M059J (cell line): ENCODE data around the gene CA11. TPM values are rescaled to one million over a fixed set of nuclear protein-coding genes. Genes with fewer than 3 reads are reported as not detected.
"Not testable (repeated sequence)": the region's sequence is repeated elsewhere in the genome, so short reads cannot be mapped to it uniquely, and the experiment has no call there.

Experiments used
- DNase-seq: peaks from one replicate; pipeline ENCODE4 v3.0.0-alpha.2; 2012; ENCODE audit warnings: low read depth
- total RNA-seq: library from RNA; depleted of rRNA; stranded (reverse); fragments of >200 nt; shearing (Covaris generic); gene quantifications from 2 replicates; pipeline ENCODE4 v1.2.3, GENCODE V29; 2014

Gene CA11
- total RNA-seq, 1 experiment from 2014 or later: 5.1 TPM

DNA sequence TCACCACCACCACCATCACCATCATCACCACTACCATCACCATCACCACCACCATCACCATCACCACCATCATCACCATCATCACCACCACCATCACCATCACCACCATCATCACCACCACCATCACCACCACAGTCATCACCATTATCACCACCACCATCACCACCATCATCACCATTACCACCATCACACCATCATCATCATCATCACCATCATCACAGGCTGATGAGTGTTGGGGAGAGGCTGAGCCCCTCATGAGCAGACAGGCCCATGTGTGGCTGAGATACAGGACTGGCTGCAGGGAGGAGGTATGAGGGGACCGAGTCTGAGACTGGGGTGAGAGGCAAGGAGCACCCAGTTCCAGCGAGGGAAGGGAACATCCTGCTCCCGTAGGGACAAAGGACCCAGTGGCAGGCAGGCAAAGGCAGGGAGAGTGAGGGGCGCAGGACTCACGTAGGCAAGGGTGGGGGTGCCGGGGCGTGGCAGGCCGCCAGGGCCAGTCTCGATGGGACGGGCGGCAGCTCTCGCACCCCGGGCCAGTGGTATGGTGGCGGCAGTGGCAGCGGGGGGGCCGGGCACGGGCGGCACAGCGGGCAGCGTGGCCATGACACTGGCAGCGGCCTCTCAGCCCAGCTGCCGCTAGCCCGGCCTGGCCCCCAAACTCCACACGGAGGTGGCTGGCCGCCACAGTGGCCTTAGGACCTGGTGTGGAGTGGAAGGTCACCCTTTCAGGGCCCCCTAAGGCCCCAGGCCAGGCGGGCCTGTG lies 24.1 kb upstream of the CA11 start:
- no peak for DNase-seq

DNA sequence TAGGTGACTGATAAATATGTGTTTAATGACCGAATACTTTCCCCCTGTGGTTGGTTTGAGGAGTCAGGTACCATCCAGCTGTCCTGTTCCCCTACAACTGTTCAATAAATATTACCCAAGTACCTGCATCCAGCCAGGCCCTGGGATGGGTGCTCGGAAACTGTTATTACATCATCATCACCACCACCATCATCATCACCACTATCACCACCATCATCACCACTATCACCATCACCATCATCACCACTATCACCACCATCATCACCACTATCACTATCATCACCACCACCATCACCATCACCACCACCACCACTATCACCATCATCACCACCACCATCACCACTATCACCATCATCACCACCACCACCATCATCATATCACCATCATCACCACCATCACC lies 22.8 kb upstream of the CA11 start:
- DNase-seq: no peak

DNA sequence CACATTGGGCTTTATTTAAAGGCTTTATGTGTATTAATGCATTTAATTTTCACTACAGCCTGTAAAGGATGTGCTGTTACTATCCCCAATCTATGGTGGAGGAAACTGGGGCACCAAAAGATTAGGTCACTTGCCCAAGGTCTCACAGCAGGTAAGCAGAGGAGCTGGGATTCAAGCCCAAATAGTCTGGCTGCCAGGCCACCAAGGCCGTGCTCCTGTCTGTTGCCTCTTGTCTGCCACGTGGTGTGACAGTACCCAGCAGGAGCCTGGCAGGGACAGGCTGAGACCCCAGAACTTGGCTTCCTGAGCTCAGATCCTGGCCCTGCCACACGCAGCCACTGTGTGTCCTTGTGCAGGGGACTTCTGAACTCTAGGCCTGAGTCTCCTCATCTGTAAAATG lies 22.3 kb upstream of the CA11 start:
- DNase-seq: no peak

DNA sequence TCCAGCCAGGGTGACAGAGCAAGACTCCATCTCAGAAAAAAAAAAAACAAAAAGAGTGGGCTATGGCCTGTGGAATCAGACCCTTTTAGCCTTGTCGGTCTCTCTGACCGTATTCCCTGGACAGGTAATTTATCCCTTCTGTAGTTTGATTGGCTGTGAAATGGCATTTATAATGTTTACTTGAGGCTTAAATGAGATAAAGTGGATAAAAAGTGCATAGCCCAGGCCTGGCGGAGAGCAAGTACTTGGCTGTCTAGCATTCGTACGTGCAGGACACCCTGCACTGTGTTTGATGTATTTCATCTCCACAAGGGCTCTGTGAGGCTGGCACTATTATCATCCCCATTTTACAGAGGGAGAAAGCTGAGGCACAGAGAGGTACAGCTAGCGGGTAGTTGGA lies 19.8 kb upstream of the CA11 start:
- DNase-seq: no peak

DNA sequence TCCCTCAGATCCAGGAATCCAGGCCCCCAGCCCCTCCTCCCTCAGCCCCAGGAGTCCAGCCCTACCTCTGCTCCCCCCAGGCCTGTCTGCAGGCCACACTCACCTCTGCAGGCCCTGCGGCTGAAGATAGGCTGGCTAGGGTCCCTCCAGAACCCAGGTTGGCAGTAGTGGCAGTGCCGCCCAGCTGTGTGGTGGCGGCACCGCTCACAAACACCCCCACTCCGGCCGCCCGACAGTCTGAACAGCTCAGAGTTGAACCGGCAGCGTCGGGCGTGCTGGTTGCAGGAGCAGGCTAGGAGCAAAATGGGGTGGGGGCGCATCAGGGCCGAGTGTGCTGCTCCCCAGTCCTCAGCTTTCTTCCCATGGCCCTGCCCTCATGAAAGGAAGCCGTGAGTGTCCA lies 18.5 kb upstream of the CA11 start:
- DNase-seq: no peak

DNA sequence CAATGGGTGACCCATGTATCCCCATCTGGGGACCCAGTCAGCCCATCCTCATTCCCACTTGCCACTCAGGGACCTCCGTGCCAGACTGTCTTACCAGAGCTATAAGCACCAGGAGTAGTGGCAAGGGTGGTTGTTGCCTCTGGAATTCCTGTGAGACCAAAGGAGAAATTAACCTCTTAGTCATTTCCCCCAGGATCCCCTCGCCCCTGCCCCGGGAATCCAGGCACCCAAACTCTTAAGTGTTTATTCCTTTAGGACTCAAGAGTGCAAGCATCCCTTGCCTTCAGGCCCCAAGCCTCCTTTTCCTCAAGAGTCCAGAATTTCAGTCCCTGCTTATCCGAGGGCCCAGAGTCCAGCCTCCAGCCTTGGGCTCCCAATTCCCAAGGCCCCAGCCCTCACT lies 17.7 kb upstream of the CA11 start:
- DNase-seq: no peak

DNA sequence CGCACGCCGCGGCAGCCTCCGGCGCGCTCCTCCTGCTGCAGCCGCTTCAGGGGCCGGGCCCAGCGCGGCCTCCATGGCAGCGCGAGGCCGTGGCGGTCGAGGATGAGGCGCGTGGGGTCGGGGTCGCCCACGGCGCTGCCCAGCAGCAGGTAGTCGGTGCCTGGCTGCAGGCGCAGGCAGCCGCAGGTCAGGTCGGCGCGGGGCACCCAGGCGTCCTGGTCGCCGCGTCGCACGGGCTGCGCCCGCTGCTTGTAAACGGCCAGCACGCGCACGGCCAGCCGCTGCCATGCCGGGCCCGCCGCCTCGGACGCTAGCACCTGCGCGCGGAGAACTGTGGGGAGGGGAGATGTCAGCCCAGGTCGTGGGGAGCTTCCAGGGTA lies 15.7 kb upstream of the CA11 start:
- DNase-seq: no peak

DNA sequence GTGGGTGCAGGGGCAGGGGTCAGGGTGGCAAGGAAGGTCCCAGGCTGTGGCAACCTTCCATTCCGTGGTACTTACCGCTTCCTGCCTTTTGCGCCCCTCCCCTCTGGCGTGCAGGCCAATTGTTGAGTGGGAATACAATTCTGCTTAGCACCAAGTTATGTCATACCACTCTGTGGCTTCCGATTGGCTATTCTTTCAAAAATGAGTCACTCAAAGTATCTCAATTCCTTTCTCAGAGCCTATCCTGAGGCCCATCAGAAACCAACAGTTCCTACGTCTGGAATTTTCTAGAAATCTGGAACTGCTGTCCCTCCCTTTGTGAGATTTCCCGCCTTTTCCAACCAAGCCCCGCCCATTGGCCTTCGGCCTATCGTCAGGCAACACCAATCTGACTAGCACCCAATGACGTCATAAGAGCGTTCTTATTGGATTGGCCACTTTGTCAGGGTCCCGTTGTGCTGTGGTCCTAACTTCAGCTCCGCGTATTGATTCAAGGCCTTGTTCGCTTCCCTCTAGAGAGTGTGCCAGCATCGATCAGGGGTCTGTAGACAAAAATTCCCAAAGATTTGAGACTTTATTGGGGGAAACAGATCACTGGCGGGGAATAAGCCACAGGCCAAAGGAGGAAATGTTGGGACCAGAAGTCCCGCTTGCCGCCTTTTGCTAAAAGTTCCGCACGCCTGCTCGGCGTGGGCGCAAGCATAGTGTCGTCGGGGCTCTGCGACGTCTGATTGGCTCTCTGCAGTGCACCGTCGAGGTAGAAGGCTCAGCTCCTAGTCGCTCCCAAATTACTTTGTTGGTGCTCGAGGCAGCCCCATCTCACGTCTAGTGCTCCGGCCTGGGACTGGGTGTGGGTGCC lies 15.1 kb upstream of the CA11 start:
- peak; percentile 91 for DNase-seq

DNA sequence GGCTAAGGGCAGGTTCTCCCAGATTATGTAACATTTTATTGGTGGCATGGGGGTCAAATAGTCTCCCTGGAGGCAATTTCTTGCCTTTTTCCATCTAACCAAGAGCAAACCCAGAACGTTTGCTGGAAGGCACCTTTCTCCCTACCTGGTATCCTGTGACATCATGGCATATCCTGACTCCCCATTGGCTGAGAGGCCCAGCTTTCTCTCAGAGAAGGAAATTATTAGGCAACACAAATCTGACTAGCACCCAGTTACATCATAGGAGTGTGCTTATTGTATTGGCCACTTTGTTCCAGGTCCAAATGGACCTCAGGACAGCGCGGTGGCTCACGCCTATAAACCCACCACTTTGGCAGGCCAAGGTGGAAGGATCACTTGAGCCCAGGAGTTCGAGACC lies 13.8 kb upstream of the CA11 start:
- peak; percentile 53 for DNase-seq

DNA sequence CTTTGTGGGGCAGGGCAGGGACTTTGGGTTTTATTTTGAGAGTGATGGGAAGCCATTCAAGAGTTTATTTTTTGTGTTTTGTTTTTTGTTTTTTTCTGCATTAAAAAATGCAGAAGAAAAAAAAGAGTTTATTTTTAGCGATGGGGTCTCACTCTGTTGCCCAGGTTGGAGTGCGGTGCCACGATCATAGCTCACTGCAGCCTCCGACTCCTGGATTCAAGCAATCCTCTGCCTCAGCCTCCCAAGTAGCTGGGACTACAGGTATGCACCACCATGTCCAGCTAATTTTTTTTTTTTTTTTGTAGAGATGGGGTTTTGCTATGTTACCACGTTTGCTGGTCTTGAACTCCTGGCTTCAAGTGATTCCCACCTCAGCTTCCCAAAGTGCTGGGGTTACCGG lies 12.5 kb upstream of the CA11 start:
- no peak for DNase-seq

DNA sequence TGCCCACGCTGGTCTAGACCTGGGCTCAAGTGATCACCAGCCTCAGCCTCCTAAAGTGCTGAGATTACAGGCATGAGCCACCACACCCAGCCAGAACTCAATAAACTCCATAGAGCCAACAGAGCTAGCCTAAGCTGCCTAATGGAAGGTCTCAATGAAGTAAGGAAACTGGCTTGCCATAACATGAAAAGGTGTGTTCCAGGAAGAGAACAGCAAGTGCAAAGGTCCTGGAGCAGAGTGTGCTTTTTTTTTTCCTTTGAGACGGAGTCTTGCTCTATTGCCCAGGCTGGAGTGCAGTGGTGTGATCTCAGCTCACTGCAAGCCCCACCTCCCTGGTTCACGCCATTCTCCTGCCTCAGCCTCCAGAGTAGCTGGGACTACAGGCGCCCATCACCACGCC lies 11.8 kb upstream of the CA11 start:
- not testable (repeated sequence) for DNase-seq

DNA sequence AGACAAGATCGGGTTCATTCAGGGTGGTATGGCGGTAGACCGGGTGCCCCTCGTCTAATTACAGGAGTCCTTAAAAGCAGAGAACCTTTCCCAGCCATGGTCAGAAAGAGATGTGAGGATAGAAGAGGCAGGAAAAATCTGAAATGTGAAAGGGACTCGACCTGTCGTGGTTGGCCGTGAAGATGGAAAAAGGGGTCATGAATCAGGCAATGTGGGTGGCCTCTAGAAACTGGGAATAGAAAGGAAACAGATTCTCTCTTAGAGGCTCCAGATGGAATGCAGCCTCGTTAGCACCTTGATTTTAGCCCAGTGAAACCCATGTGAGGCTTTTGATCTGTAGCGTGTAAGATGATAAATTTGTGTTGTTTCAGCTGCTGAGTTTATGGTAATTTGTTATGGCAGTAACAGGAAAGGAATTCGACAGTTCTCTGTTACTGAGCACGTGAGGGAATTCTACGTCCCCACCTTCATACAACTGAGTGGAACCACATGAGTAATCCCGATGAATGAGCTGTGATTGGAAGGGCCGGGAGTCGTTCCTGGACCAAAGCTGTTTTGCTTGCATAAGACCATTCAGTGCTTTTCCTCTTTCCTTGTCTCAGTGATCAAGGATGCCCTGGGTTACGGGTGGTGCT lies 11.0 kb upstream of the CA11 start:
- peak; percentile 89 for DNase-seq

DNA sequence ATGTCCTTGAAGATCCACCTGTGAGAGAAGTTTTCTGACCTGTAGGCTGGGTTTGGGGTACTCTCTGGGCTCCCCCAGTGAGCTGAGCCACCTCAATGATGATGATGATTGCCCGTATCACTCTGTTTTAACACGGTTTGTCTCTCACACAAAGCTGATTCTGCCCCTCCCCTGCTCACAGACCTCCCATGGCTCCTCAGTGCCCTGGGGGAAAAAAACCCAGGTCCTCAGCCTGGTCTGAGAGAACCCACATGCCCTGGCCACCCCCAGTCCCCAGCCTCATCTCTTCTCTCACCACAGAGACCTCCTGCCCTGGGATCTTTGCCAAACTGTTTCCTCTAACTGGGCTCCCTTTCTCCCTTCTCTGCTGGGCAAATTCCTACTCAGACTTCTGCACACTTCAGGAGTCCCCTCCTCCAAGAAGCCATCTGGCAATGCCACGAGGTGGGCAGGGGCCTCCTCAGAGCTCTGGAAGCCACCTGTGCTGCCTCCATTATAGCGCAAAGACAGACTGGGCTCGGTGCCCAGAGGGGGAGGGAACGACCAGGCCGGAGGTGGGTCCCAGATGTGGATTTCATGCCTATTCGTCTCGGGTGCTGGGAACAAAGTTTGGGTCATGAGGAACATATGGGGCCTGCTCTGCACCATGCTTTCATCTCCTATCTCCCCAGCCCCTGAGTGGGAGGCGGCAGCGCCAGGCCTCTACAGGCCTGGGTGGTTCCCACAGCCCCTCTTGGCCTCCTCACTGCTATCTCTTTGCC lies 8.5 kb upstream of the CA11 start:
- DNase-seq: no peak

DNA sequence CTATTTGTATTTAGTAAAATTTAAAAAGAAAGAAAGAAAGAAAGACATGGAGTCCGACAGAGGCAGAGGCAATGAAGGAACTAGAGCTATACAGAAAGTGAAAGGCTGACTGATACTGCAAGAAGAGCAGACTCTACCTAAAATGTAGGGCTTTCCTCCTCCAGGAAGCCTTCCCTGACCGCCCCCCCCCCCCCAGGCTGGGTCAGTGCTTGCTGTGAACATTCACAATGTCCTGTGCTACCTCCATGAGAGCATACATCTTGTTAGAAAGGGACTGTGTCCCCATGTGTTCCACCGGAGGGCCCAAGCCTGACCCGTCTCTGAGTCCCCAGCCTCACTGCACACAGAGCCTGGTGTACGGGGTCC lies 5.7 kb upstream of the CA11 start:
- no peak for DNase-seq

DNA sequence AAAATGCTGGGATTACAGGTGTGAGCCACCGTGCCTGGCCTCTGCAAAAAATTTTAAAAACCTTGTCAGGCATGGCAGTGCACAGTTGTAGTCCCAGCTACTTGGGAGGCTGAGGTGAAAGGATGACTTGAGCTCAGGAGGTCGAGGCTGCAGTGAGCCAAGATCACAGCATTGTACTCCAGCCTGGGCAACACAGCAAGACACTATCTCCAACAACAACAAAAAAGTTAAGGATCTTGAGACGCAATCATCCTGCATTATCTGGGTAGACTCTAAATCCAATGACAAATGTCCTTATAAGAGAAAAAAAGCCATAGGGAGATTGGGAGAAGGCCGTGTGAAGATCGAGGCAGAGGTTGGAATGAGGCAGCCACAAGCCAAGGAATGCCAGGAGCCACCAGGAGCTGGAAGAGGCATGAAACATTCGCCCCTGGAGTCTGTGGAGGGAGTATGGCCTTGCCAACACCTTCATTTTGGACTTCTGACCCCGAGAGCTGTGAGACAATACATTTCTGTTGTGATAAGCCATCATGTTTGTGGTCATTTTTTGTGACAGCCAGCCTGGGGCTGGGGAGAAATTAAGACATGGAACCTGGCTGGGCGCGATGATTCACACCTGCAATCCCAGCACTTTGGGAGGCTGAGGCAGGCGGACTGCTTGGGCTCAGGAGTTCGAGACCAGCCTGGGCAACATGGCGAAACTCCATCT lies 5.1 kb upstream of the CA11 start:
- DNase-seq: no peak

DNA sequence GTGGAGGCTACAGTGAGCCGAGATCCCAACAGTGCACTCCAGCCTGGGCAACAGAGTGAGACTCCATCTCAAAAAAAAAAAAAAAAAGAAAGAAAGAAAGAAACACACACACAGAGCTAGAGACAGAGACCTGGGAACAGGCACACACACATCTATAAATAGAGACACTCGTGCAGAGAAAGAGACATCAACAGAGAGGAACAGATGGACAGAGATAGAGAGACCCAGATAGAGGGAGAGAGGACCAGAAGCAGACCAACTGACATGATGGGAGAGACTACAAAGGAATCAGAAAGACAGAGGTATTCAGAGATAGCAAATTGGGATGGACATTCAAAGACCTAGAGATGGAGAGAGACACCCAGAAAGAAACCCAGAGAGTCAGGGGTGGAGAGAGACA lies 2.1 kb upstream of the CA11 start:
- DNase-seq: no peak

DNA sequence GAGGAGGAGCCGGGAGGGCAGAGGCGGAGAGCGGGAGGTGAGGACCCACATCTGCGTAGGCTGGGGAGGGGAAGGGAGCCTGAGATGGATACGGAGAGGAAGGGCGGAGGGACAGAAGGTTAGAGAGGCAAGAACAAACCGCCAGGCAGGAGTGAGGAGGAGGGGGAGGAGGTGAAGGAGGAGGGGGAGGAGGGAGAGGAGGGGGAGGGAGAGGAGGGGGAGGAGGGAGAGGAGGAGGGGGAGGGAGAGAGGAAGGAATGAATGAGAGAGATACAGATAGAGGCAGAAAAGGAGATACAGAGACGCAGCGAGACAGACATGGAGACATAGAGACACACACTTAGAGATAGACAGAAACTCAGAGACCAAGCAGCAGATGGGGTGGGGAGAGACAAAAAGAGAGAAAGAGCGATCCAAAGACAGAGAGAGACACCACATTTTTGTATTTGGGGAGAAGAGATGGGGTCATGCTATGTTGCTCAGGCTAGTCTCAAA lies 782 bp upstream of the CA11 start:
- DNase-seq: no peak

DNA sequence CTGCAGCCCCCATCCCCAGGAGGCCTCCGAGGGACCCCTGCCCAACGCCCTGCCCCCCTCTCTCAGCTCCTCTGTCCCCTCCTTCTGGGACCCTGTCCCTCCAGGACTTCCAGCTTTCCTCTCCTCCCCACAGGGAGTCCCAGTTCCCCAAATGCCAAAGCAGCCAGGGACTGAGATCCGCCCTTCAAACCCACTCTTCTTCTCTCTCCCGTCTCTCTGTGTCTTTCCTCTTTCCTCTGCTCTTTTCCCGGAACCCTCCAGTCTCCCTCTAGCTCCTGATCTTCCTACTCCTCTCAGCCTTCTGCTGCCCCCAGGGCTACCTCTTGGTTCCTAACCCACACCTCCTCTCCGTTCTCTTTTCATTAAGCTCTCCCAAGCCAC lies 377 bp downstream of the CA11 start:
- no peak for DNase-seq

DNA sequence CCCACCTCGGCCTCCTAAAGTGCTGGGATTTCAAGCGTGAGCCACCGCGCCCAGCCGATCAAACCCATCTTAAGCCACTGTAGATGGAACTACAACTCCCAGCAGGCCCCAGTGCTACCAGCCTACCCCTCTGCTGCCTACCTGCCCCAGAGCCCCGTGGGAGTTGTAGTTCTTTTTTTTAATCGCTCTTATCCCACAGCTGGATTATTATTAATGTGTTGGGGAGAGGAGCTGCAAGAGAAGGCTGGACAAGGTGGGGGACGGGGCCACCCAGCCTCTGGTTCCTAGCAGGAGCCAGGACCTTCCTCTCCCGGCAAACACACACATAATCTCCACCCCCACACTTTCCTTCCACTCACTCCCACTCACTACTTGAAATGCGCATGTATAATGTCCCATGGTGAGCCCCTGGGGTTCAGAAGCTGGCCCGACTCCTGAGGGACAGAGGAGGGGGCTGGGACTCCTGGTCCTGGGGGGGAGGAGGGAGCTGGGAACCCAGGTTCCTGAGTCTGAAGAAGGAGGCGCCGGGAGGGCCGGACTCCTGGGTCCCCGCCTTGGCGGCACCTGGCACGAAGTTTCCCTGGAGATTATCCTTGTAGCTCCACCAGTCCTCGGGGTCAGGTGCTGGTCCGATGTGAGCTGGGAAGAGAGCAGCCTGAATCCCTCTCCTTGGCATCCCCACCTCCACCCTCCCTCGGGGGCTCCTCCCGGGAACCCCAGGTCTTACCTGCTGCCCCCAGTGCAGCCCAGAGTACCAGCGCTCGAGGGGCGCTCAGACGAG lies 958 bp downstream of the CA11 start:
- peak; percentile 73 for DNase-seq

DNA sequence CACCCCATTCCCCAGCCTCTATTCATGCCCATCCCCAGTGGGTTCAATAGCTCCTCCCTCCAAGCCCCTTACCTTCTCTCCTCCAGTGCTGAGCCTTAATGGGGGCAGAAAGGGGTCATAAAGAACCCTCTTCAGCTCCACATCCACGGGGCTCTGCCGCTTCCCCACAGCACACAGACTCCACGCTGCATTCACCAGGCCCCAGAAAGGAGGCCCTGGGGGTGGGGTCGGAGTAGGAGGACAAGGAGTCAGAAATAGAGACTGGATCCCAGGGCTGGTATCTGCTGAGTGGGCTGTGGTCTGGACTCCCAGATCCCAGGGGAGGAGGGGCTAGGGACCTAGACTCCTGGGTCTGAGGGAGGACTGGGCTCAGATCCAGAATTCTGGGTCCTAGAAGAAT lies 1.6 kb downstream of the CA11 start:
- no peak for DNase-seq

DNA sequence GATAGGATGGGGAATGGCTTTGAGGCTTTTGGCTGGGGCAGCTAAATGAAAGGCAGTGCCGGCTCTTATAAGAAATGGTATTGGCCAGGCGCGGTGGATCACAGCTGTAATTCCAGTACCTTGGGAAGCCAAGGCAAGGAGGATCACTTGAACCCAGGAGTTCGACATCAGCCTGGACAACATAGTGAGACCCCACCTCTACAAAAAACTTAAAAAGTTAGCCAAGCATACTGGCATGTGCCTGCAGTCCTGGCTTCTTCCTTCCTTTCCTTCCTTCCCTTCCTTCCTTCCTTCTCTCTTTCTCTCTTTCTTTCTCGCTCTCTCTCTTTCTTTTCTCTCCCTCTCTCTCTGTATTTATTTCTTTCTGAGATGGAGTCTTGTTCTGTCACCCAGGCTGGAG lies 3.1 kb downstream of the CA11 start:
- no peak for DNase-seq
